HepG2 (cell line): ENCODE data around the gene RORC. TPM values are rescaled to one million over a fixed set of nuclear protein-coding genes. Genes with fewer than 3 reads are reported as not detected.

Source experiments
- ESRRA ChIP-seq: sonication (generic); formaldehyde crosslinking; IDR thresholded peaks from 2 replicates; pipeline ENCODE4 v1.5.1; 2020; ENCODE audit warnings: mild to moderate bottlenecking, low read depth, missing genetic modification reagents
- HES4 ChIP-seq: sonication (generic); formaldehyde crosslinking; IDR thresholded peaks from 2 replicates; pipeline ENCODE4 v1.9.0; 2021; ENCODE audit warnings: mild to moderate bottlenecking, missing genetic modification reagents, borderline replicate concordance
- NR2C2 ChIP-seq: sonication (generic); formaldehyde crosslinking; IDR thresholded peaks from 2 replicates; pipeline ENCODE4 v1.4.0; 2020; ENCODE audit warnings: missing genetic modification reagents, mild to moderate bottlenecking, moderate library complexity, borderline replicate concordance
- REPIN1 ChIP-seq: sonication (generic); formaldehyde crosslinking; IDR thresholded peaks from 2 replicates; pipeline ENCODE4 v1.8.0; 2022; ENCODE audit warnings: missing genetic modification reagents, low read depth, mild to moderate bottlenecking, borderline replicate concordance
- RFX5 ChIP-seq: IDR thresholded peaks from 2 replicates; pipeline ENCODE4 v1.6.1; 2011; ENCODE audit warnings: low read depth, low read length, improper control_type of control experiment
- RFXAP ChIP-seq: sonication (generic); formaldehyde crosslinking; IDR thresholded peaks from 2 replicates; pipeline ENCODE4 v1.4.0; 2020; ENCODE audit warnings: missing genetic modification reagents, borderline replicate concordance
- SNAPC2 ChIP-seq: sonication (generic); formaldehyde crosslinking; IDR thresholded peaks from 2 replicates; pipeline ENCODE4 v1.8.1; 2022; ENCODE audit warnings: mild to moderate bottlenecking, missing genetic modification reagents
- SNRNP70 ChIP-seq: fragments of 200-400 bp; formaldehyde crosslinking; IDR thresholded peaks from 2 replicates; pipeline ENCODE4 v1.6.1; 2017; ENCODE audit warnings: mild to moderate bottlenecking, low read depth, low read length, moderate library complexity
- TEAD3 ChIP-seq: optimal IDR thresholded peaks from 2 replicates; pipeline ENCODE3; 2016; ENCODE audit warnings: borderline replicate concordance
- ZFP37 ChIP-seq: sonication (generic); formaldehyde crosslinking; IDR thresholded peaks from 2 replicates; pipeline ENCODE4 v1.4.0; 2020; ENCODE audit warnings: missing genetic modification reagents, borderline replicate concordance
- ZNF34 ChIP-seq: sonication (generic); formaldehyde crosslinking; IDR thresholded peaks from 2 replicates; pipeline ENCODE4 v1.4.0; 2020; ENCODE audit warnings: mild to moderate bottlenecking, missing genetic modification reagents, borderline replicate concordance
- ZNF501 ChIP-seq: sonication (generic); formaldehyde crosslinking; IDR thresholded peaks from 2 replicates; pipeline ENCODE4 v1.5.1; 2020; ENCODE audit warnings: mild to moderate bottlenecking, moderate library complexity, missing genetic modification reagents
- ZNF747 ChIP-seq: sonication (generic); formaldehyde crosslinking; IDR thresholded peaks from 2 replicates; pipeline ENCODE4 v1.8.1; 2023; ENCODE audit warnings: missing genetic modification reagents, mild to moderate bottlenecking, borderline replicate concordance
- polyA plus RNA-seq, 8 experiments: library from polyadenylated mRNA; depleted of rRNA in 3 of 8; stranded (reverse) in 7 of 8; unstranded in 1 of 8; fragments of >200 nt; fragmentation: Illumina TruSeq in 4 of 8; extraction: Trizol in 4 of 8; gene quantifications; 2 replicates each; pipeline versions ENCODE4 v1.2.1 to v1.2.3, GENCODE V29; 2011 to 2016; ENCODE audit warnings: low read depth in 4 of 8, missing spikeins in 1 of 8, mixed read lengths in 1 of 8; ENCODE audit not compliant: insufficient read depth in 1 of 8
- total RNA-seq, 5 experiments: library from RNA; depleted of rRNA; stranded (reverse); fragments of >200 nt; fragmentation: Illumina TruSeq; extraction: Trizol; gene quantifications; 2 replicates each; pipeline ENCODE4 v1.2.3, GENCODE V29; 2016; ENCODE audit warnings: low read depth in 1 of 5
- TF ChIP-seq, protein P1 (sequence below): sonication (generic); formaldehyde crosslinking; IDR thresholded peaks from 2 replicates; pipeline ENCODE4 v1.5.1; 2020; ENCODE audit warnings: missing genetic modification reagents, mild to moderate bottlenecking, borderline replicate concordance
- TF ChIP-seq, protein P2 (sequence below): sonication (generic); formaldehyde crosslinking; IDR thresholded peaks from 2 replicates; pipeline ENCODE4 v1.5.0; 2020; ENCODE audit warnings: mild to moderate bottlenecking, missing genetic modification reagents, borderline replicate concordance
- TF ChIP-seq, protein P3 (sequence below): sonication (generic); formaldehyde crosslinking; IDR thresholded peaks from 2 replicates; pipeline ENCODE4 v1.5.1; 2020; ENCODE audit warnings: mild to moderate bottlenecking, missing genetic modification reagents, moderate library complexity

The RORC gene
- total and polyA plus RNA-seq, 2 of the 13 experiments (the other 11 are each of a cell fraction or from before 2014, with no cell fraction given) = 2.5 to 6.5 TPM

- no peak for TF ChIP-seq SNRNP70
- no peak for TF ChIP-seq ZNF34
- TF ChIP-seq ZFP37 (CRISPR knock-in tag) = no peak
- no peak for TF ChIP-seq RFXAP
- TF ChIP-seq, protein P1, sequence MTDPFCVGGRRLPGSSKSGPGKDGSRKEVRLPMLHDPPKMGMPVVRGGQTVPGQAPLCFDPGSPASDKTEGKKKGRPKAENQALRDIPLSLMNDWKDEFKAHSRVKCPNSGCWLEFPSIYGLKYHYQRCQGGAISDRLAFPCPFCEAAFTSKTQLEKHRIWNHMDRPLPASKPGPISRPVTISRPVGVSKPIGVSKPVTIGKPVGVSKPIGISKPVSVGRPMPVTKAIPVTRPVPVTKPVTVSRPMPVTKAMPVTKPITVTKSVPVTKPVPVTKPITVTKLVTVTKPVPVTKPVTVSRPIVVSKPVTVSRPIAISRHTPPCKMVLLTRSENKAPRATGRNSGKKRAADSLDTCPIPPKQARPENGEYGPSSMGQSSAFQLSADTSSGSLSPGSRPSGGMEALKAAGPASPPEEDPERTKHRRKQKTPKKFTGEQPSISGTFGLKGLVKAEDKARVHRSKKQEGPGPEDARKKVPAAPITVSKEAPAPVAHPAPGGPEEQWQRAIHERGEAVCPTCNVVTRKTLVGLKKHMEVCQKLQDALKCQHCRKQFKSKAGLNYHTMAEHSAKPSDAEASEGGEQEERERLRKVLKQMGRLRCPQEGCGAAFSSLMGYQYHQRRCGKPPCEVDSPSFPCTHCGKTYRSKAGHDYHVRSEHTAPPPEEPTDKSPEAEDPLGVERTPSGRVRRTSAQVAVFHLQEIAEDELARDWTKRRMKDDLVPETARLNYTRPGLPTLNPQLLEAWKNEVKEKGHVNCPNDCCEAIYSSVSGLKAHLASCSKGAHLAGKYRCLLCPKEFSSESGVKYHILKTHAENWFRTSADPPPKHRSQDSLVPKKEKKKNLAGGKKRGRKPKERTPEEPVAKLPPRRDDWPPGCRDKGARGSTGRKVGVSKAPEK (CRISPR knock-in tag) = no peak
- TF ChIP-seq REPIN1 = peak; percentile 56; the same call in 1 of the 2 replicates
- TF ChIP-seq NR2C2 (CRISPR knock-in tag) = no peak
- TF ChIP-seq, protein P2, sequence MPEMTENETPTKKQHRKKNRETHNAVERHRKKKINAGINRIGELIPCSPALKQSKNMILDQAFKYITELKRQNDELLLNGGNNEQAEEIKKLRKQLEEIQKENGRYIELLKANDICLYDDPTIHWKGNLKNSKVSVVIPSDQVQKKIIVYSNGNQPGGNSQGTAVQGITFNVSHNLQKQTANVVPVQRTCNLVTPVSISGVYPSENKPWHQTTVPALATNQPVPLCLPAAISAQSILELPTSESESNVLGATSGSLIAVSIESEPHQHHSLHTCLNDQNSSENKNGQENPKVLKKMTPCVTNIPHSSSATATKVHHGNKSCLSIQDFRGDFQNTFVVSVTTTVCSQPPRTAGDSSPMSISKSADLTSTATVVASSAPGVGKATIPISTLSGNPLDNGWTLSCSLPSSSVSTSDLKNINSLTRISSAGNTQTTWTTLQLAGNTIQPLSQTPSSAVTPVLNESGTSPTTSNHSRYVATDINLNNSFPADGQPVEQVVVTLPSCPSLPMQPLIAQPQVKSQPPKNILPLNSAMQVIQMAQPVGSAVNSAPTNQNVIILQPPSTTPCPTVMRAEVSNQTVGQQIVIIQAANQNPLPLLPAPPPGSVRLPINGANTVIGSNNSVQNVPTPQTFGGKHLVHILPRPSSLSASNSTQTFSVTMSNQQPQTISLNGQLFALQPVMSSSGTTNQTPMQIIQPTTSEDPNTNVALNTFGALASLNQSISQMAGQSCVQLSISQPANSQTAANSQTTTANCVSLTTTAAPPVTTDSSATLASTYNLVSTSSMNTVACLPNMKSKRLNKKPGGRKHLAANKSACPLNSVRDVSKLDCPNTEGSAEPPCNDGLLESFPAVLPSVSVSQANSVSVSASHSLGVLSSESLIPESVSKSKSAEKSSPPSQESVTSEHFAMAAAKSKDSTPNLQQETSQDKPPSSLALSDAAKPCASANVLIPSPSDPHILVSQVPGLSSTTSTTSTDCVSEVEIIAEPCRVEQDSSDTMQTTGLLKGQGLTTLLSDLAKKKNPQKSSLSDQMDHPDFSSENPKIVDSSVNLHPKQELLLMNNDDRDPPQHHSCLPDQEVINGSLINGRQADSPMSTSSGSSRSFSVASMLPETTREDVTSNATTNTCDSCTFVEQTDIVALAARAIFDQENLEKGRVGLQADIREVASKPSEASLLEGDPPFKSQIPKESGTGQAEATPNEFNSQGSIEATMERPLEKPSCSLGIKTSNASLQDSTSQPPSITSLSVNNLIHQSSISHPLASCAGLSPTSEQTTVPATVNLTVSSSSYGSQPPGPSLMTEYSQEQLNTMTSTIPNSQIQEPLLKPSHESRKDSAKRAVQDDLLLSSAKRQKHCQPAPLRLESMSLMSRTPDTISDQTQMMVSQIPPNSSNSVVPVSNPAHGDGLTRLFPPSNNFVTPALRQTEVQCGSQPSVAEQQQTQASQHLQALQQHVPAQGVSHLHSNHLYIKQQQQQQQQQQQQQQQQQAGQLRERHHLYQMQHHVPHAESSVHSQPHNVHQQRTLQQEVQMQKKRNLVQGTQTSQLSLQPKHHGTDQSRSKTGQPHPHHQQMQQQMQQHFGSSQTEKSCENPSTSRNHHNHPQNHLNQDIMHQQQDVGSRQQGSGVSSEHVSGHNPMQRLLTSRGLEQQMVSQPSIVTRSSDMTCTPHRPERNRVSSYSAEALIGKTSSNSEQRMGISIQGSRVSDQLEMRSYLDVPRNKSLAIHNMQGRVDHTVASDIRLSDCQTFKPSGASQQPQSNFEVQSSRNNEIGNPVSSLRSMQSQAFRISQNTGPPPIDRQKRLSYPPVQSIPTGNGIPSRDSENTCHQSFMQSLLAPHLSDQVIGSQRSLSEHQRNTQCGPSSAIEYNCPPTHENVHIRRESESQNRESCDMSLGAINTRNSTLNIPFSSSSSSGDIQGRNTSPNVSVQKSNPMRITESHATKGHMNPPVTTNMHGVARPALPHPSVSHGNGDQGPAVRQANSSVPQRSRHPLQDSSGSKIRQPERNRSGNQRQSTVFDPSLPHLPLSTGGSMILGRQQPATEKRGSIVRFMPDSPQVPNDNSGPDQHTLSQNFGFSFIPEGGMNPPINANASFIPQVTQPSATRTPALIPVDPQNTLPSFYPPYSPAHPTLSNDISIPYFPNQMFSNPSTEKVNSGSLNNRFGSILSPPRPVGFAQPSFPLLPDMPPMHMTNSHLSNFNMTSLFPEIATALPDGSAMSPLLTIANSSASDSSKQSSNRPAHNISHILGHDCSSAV (CRISPR knock-in tag) = no peak
- no peak for TF ChIP-seq ESRRA
- TF ChIP-seq SNAPC2 = peak; percentile 34; the same call in 1 of the 2 replicates
- TF ChIP-seq TEAD3 (CRISPR knock-in tag) = no peak
- no peak for TF ChIP-seq HES4
- TF ChIP-seq RFX5 = no peak
- no peak for TF ChIP-seq ZNF747 (CRISPR knock-in tag)
- TF ChIP-seq, protein P3, sequence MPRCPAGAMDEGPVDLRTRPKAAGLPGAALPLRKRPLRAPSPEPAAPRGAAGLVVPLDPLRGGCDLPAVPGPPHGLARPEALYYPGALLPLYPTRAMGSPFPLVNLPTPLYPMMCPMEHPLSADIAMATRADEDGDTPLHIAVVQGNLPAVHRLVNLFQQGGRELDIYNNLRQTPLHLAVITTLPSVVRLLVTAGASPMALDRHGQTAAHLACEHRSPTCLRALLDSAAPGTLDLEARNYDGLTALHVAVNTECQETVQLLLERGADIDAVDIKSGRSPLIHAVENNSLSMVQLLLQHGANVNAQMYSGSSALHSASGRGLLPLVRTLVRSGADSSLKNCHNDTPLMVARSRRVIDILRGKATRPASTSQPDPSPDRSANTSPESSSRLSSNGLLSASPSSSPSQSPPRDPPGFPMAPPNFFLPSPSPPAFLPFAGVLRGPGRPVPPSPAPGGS (CRISPR knock-in tag) = no peak
- 0 out of 2 replicates have a peak, but pooled peaks have one; percentile 15 for TF ChIP-seq ZNF501 (CRISPR knock-in tag)
Observed at GRCh38 chr1:151839457-151840403, 8.1 kb upstream of the RORC start, which contains the start of gene C2CD4D (continued).
